ENCODE data around the gene CUX1.

DNA sequence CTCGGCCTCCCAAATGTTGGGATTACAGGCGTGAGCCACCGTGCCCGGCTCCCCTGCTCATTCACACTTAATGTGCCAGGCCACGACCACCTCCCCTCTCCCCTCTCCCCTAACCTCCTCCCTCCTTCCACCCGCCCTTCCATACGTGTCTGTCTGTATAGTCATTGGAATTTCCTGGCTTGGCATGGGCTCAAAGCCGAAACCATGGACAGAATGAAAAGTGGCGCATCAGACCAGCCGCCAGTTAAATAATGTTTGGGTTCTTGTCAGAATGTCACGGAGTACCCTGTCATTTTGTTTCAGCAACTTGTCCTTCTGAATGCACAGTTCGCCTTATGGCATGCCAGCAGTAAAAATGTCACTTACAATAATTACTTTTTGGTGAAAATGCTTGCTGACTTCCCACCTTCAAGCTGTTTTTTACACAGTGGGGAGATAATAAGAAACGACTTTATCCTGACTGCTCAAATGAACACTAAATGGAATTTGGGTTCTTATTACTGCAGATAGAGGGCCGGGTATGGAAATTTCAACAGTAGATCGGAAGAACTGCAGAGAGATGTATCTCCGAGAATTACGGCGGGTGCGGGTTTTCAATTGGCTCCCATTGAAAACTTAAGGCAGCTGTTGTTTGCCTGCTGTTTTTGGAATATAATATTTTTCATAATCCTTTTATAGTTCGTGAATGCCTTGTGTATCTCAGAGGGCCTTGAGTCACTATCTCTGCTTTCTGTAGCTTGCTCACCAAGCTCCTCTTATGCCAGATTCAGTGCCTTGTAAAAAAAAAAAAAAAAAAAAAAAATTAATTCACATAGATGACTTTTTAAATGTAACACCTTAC lies 403.8 kb downstream of the CUX1 start:
- TF ChIP-seq POLR2A (IDR thresholded peaks at IDR 0.05): no peak
- TF ChIP-seq, protein P1, sequence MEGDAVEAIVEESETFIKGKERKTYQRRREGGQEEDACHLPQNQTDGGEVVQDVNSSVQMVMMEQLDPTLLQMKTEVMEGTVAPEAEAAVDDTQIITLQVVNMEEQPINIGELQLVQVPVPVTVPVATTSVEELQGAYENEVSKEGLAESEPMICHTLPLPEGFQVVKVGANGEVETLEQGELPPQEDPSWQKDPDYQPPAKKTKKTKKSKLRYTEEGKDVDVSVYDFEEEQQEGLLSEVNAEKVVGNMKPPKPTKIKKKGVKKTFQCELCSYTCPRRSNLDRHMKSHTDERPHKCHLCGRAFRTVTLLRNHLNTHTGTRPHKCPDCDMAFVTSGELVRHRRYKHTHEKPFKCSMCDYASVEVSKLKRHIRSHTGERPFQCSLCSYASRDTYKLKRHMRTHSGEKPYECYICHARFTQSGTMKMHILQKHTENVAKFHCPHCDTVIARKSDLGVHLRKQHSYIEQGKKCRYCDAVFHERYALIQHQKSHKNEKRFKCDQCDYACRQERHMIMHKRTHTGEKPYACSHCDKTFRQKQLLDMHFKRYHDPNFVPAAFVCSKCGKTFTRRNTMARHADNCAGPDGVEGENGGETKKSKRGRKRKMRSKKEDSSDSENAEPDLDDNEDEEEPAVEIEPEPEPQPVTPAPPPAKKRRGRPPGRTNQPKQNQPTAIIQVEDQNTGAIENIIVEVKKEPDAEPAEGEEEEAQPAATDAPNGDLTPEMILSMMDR (IDR thresholded peaks at IDR 0.05): no peak
